GM12878 (cell line): ENCODE data around the gene VPS26B. TPM values are rescaled to one million over a fixed set of nuclear protein-coding genes. Genes with fewer than 3 reads are reported as not detected.
A peak's percentile ranks its signal among the peaks of the same experiment; 100 is the strongest.
"Not testable (repeated sequence)": the region's sequence is repeated elsewhere in the genome, so short reads cannot be mapped to it uniquely, and the experiment has no call there.

Source experiments
- ATAC-seq: fragments of 200-7000 bp; cut with Tn5 transposase; 3 replicates; pipeline ENCODE4 v1.9.1; 2020; ENCODE audit warnings: mild to moderate bottlenecking, moderate library complexity
- BruUV-seq: library from RNA; stranded (reverse); fragments of 400-500 nt; replicated peaks from 2 replicates; lab custom pipeline; 2021; lab: Mats Ljungman, UMichigan
- CTCF ChIA-PET: fragments of 300-600 bp; sonication (Branson Sonifier 250); formaldehyde crosslinking; extraction: SDS; loops from one replicate; lab custom pipeline; 2021; ENCODE audit warnings: inconsistent platforms; lab: Yijun Ruan, JAX
- POLR2A ChIA-PET: fragments of 350-600 bp; formaldehyde crosslinking; extraction: SDS; loops from one replicate; lab custom pipeline; 2021; ENCODE audit warnings: inconsistent platforms; lab: Charles Lee
- RAD21 ChIA-PET: fragments of 300-600 bp; sonication (Branson Sonifier 250); formaldehyde crosslinking; loops from one replicate; lab custom pipeline; 2023; ENCODE audit warnings: antibody characterized with exemption; ENCODE audit not compliant: unreplicated experiment; lab: Charles Lee
- SMC1A ChIA-PET: fragments of 300-600 bp; sonication (Branson Sonifier 250); formaldehyde crosslinking; loops from one replicate; lab custom pipeline; 2023; ENCODE audit not compliant: unreplicated experiment, uncharacterized antibody; lab: Charles Lee
- DNase-seq: peaks from one replicate; pipeline ENCODE4 v3.0.0-alpha.2; 2011; ENCODE audit warnings: low read depth, low spot score
- FAIRE-seq: peaks from 3 replicates; lab custom pipeline; 2011; peaks lifted over from hg19 to GRCh38; lab: Jason Lieb, UNC
- H2AFZ ChIP-seq: 2 replicates; pipeline ENCODE4 v1.6.0; 2011; ENCODE audit warnings: low read depth, low read length, control low read depth; ENCODE audit not compliant: control insufficient read depth
- H3K27ac ChIP-seq: 2 replicates; pipeline ENCODE4 v1.5.1; 2011; ENCODE audit warnings: control low read depth; ENCODE audit not compliant: control insufficient read depth, insufficient read depth
- H3K27me3 ChIP-seq, 2 experiments: replicated peaks in 1 of 2; 2 replicates each; pipeline versions ENCODE4 v1.6.0 to v1.6.1; 2011; ENCODE audit warnings: low read length in 1 of 2; ENCODE audit not compliant: control insufficient read depth in 2 of 2, insufficient read depth in 2 of 2
- H3K36me3 ChIP-seq, 2 experiments: 2 replicates each; pipeline ENCODE4 v1.5.1; 2011; ENCODE audit warnings: low read length in 1 of 2; ENCODE audit not compliant: control insufficient read depth in 2 of 2, insufficient read depth in 2 of 2
- H3K4me1 ChIP-seq: 2 replicates; pipeline ENCODE4 v1.6.1; 2011; ENCODE audit warnings: mild to moderate bottlenecking, low read length, moderate library complexity, mixed read lengths; ENCODE audit not compliant: control insufficient read depth, insufficient read depth
- H3K4me2 ChIP-seq: 2 replicates; pipeline ENCODE4 v1.6.0; 2011; ENCODE audit warnings: control low read depth; ENCODE audit not compliant: control insufficient read depth, insufficient read depth
- H3K4me3 ChIP-seq: fragments of 200-600 bp; sonication (generic); 2 replicates; pipeline ENCODE4 v1.5.1; 2016
- H3K79me2 ChIP-seq: 2 replicates; pipeline ENCODE4 v1.6.0; 2011; ENCODE audit warnings: low read length; ENCODE audit not compliant: control insufficient read depth, insufficient read depth
- H3K9ac ChIP-seq: 2 replicates; pipeline ENCODE4 v1.8.0; 2011; ENCODE audit warnings: low read length, control low read depth, mixed read lengths; ENCODE audit not compliant: control insufficient read depth, insufficient read depth
- H3K9me3 ChIP-seq: replicated peaks from 3 replicates; pipeline ENCODE4 v1.5.1; 2011; ENCODE audit warnings: mild to moderate bottlenecking, low read length; ENCODE audit not compliant: control insufficient read depth, insufficient read depth
- H4K20me1 ChIP-seq: 2 replicates; pipeline ENCODE4 v1.6.0; 2011; ENCODE audit not compliant: control insufficient read depth, insufficient read depth
- ESRRA ChIP-seq: IDR thresholded peaks from 2 replicates; pipeline ENCODE4 v1.6.1; 2012; ENCODE audit warnings: mild to moderate bottlenecking, low read length, improper control_type of control experiment
- GABPA ChIP-seq: IDR thresholded peaks from 2 replicates; pipeline ENCODE4 v1.6.1; 2014; ENCODE audit warnings: antibody characterized with exemption, low read depth, mild to moderate bottlenecking, inconsistent platforms
- IKZF2 ChIP-seq, 2 experiments: fragments of 450-650 bp; IDR thresholded peaks; 2 replicates each; pipeline ENCODE4 v1.6.1; 2017; ENCODE audit warnings: mild to moderate bottlenecking in 2 of 2, moderate library complexity in 2 of 2
- NFXL1 ChIP-seq: fragments of 450-650 bp; IDR thresholded peaks from 2 replicates; pipeline ENCODE4 v1.6.1; 2017; ENCODE audit warnings: antibody characterized with exemption, mild to moderate bottlenecking, borderline replicate concordance
- NFYB ChIP-seq: IDR thresholded peaks from 2 replicates; pipeline ENCODE4 v1.6.1; 2011; ENCODE audit warnings: low read depth, mild to moderate bottlenecking, low read length, improper control_type of control experiment, moderate library complexity; ENCODE audit not compliant: insufficient read depth
- POLR2AphosphoS2 ChIP-seq: IDR thresholded peaks from 2 replicates; pipeline ENCODE4 v1.6.1; 2011; ENCODE audit warnings: low read depth, mild to moderate bottlenecking, low read length, improper control_type of control experiment, moderate library complexity
- RCOR1 ChIP-seq: conservative IDR thresholded peaks from 2 replicates; pipeline ENCODE4 v1.6.1; 2012; ENCODE audit warnings: low read depth, low read length, improper control_type of control experiment
- RELA ChIP-seq: fragments of 450-650 bp; IDR thresholded peaks from 2 replicates; pipeline ENCODE4 v1.8.0; 2014; ENCODE audit warnings: borderline replicate concordance; ENCODE audit not compliant: partially characterized antibody
- REST ChIP-seq: IDR thresholded peaks from 2 replicates; pipeline ENCODE4 v1.6.1; 2012; ENCODE audit warnings: mild to moderate bottlenecking, low read depth, low read length
- TCF3 ChIP-seq: IDR thresholded peaks from 2 replicates; pipeline ENCODE4 v1.6.1; 2012; ENCODE audit warnings: low read depth, mild to moderate bottlenecking, low read length, borderline replicate concordance; ENCODE audit not compliant: insufficient read depth
- ZNF24 ChIP-seq: fragments of 450-650 bp; IDR thresholded peaks from 2 replicates; pipeline ENCODE4 v1.6.1; 2017; ENCODE audit warnings: antibody characterized with exemption, mild to moderate bottlenecking
- ZSCAN29 ChIP-seq: fragments of 450-650 bp; IDR thresholded peaks from 2 replicates; pipeline ENCODE4 v1.6.1; 2017; ENCODE audit warnings: mild to moderate bottlenecking, moderate library complexity
- WGBS: methylation state at CpG from one replicate; pipeline ENCODE4 v1.1.6; 2016; ENCODE audit warnings: low lambda C conversion rate; ENCODE audit not compliant: insufficient replicate concordance, insufficient coverage; ENCODE audit errors: missing lambda C conversion rate; 5-methylcytosine and 5-hydroxymethylcytosine counted together
- in situ Hi-C: fragments of 300-500 bp; cut with MboI; formaldehyde crosslinking; loops from 9 replicates; pipeline ENCODE4 v1.14.3; 2018; ENCODE audit warnings: mixed read lengths
- intact Hi-C: fragments of 100-400 bp; cut with micrococcal nuclease; formaldehyde crosslinking; loops from one replicate; pipeline ENCODE4 v1.14.2; 2022; ENCODE audit not compliant: unreplicated experiment
- polyA plus RNA-seq, 11 experiments: library from polyadenylated mRNA; depleted of rRNA in 4 of 11; unstranded in 6 of 11; stranded (reverse) in 5 of 11; fragments of >200 nt; fragmentation: Nextera tagmentation in 4 of 11; fragmentation: Illumina TruSeq in 1 of 11; extraction: Ambion mirVana in 4 of 11; extraction: Trizol in 1 of 11; gene quantifications; 1 replicate in 1 of 11; 2 replicates in 10 of 11; pipeline versions ENCODE4 v1.2.1 to v1.2.3, GENCODE V29; 2011 to 2016; ENCODE audit warnings: inconsistent platforms in 2 of 11, missing spikeins in 2 of 11, low read depth in 1 of 11
- total RNA-seq, 4 experiments: library from RNA; depleted of rRNA in 3 of 4; stranded (reverse); fragments of >200 nt in 3 of 4; fragmentation: Illumina TruSeq in 1 of 4; extraction: Trizol in 1 of 4; gene quantifications; 2 replicates each; pipeline versions ENCODE4 v1.2.1 to v1.2.3, GENCODE V29; 2013 to 2021
- TF ChIP-seq, protein P1 (sequence below): fragments of 450-650 bp; IDR thresholded peaks from 2 replicates; pipeline ENCODE4 v1.6.1; 2016; ENCODE audit warnings: mild to moderate bottlenecking

Gene VPS26B
- total and polyA plus RNA-seq, 10 of the 15 experiments (the other 5 are each of a cell fraction or from before 2014, with no cell fraction given) = 1.6 to 26.9 (median 13.3) TPM

DNA sequence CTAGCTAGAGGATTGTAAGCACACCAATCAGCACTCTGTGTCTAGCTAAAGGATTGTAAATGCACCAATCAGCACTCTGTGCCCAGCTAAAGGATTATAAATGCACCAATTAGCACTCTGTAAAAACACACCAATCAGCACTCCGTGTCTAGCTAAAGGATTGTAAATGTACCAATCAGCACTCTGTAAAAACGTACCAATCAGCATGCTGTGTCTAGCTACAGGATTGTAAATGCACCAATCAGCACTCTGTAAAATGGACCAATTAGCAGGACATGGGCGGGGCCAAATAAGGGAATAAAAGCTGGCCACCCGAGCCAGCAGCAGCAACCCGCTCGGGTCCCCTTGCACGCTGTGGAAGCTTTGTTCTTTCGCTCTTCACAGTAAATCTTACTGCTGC lies 36.4 kb upstream of the VPS26B start:
- intact Hi-C loops, H3K9ac ChIP-seq, H3K4me1 ChIP-seq, POLR2A ChIA-PET, H3K27me3 ChIP-seq, H3K27ac ChIP-seq, H3K79me2 ChIP-seq, BruUV-seq, H2AFZ ChIP-seq, H3K9me3 ChIP-seq, FAIRE-seq, DNase-seq, H4K20me1 ChIP-seq, in situ Hi-C loops, ATAC-seq, H3K4me2 ChIP-seq, H3K4me3 ChIP-seq: not testable (repeated sequence)
- H3K36me3 ChIP-seq = peaks cover 14 to 51% of the 10 kb centered on the region in 2 experiments
- ChIA-PET CTCF (interaction anchor here (1.1 to 1.2 kb wide), 2 partner anchors 12 to 20 kb away, joined by 3 read pairs; no protein-coding TSS in a partner anchor), RAD21 (interaction anchor here (1.2 kb wide), 1 partner anchor 61 kb away, joined by 3 read pairs; no protein-coding TSS in a partner anchor), SMC1A (interaction anchor here (1.5 kb wide), 1 partner anchor 78 kb away, joined by 3 read pairs; no protein-coding TSS in a partner anchor)
- WGBS = 98% methylated on average over 8 of the region's 8 CpGs
- TF ChIP-seq NFYB = peak; percentile 73

DNA sequence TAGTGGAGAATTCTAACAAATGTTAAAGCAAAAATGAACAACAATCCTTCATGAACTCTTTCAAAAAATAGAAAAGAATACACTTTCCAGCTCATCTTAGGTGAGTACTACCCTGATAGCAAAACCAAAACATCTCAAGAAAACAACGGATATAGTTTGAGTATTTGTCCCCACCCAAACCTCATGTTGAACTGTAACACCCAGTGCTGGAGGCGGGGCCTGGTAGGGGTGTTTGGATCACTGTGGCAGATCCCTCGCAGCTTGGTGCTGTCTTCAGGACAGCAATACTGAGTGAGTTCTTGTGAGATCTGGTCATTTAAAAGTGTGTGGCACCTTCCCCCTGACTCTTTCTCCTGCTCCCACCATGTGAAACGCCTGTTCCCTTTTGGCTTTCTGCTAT lies 27.7 kb upstream of the VPS26B start:
- CTCF ChIA-PET = no interaction called here
- intact Hi-C loops (no loop called here), in situ Hi-C loops (no loop called here)
- no peak overlapping the region for H2AFZ ChIP-seq
- FAIRE-seq = no peak
- POLR2A ChIA-PET = no interaction called here
- no peak overlapping the region for H3K4me2 ChIP-seq
- DNase-seq = no peak
- no peak overlapping the region for H3K27ac ChIP-seq
- H3K36me3 ChIP-seq = peaks cover 8 to 23% of the 10 kb centered on the region in 2 experiments
- RAD21 ChIA-PET = no interaction called here
- no peaks in the 10 kb centered on the region for H3K79me2 ChIP-seq
- H3K27me3 ChIP-seq = no peaks in the 10 kb centered on the region
- no peak for ATAC-seq
- no peaks in the 10 kb centered on the region; the same call in 1 of the 2 replicates for H4K20me1 ChIP-seq
- SMC1A ChIA-PET = no interaction called here
- H3K9me3 ChIP-seq = no peaks in the 10 kb centered on the region
- no TSS peak for BruUV-seq
- H3K4me1 ChIP-seq = no peaks in the 10 kb centered on the region
- WGBS = 100% methylated on average over 4 of the region's 4 CpGs
- no peak overlapping the region for H3K4me3 ChIP-seq
- no peak overlapping the region for H3K9ac ChIP-seq
- no peak for TF ChIP-seq IKZF2 (IDR thresholded peaks at IDR 0.05)
- TF ChIP-seq NFXL1 = no peak
- no peak for TF ChIP-seq POLR2AphosphoS2
- TF ChIP-seq RELA = no peak
- no peak for TF ChIP-seq RCOR1
- no peak for TF ChIP-seq ESRRA
- TF ChIP-seq ZNF24 = no peak
- TF ChIP-seq, protein P1, sequence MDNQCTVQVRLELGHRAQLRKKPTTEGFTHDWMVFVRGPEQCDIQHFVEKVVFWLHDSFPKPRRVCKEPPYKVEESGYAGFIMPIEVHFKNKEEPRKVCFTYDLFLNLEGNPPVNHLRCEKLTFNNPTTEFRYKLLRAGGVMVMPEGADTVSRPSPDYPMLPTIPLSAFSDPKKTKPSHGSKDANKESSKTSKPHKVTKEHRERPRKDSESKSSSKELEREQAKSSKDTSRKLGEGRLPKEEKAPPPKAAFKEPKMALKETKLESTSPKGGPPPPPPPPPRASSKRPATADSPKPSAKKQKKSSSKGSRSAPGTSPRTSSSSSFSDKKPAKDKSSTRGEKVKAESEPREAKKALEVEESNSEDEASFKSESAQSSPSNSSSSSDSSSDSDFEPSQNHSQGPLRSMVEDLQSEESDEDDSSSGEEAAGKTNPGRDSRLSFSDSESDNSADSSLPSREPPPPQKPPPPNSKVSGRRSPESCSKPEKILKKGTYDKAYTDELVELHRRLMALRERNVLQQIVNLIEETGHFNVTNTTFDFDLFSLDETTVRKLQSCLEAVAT = no peak
- no peak for TF ChIP-seq ZSCAN29
- TF ChIP-seq GABPA = no peak
- TF ChIP-seq TCF3 = no peak
- no peak for TF ChIP-seq REST
